Muscle of leg (tissue), 11 donors: ENCODE results near the gene PELI1. TPM values are rescaled to one million over a fixed set of nuclear protein-coding genes. Genes with fewer than 3 reads are reported as not detected.

Experiments
- DNase-seq: peaks from one replicate; pipeline ENCODE4 v3.0.0; 2013
- H3K27ac ChIP-seq: one replicate; pipeline ENCODE4 v1.5.1; 2013; ENCODE audit warnings: mild to moderate bottlenecking, low read length, control low read depth
- H3K27me3 ChIP-seq: one replicate; pipeline ENCODE4 v1.6.1; 2013; ENCODE audit warnings: low read length; ENCODE audit not compliant: control insufficient read depth, insufficient read depth
- H3K36me3 ChIP-seq: one replicate; pipeline ENCODE4 v1.6.1; 2013; ENCODE audit warnings: low read length; ENCODE audit not compliant: control insufficient read depth, insufficient read depth
- H3K4me1 ChIP-seq: one replicate; pipeline ENCODE4 v1.6.1; 2013; ENCODE audit warnings: low read length; ENCODE audit not compliant: control insufficient read depth, insufficient read depth
- H3K4me3 ChIP-seq: one replicate; pipeline ENCODE4 v1.5.1; 2013; ENCODE audit warnings: low read length, control low read depth
- H3K9me3 ChIP-seq: replicated peaks from 2 replicates; pipeline ENCODE4 v1.6.1; 2013; ENCODE audit warnings: low read depth, low read length; ENCODE audit not compliant: control insufficient read depth
- WGBS: methylation state at CpG from one replicate; pipeline ENCODE4 v1.1.5; 2013; ENCODE audit warnings: missing lambda C conversion rate; ENCODE audit not compliant: insufficient coverage; 5-methylcytosine and 5-hydroxymethylcytosine counted together
- polyA plus RNA-seq, 8 donors: library from polyadenylated mRNA; unstranded; fragments of 120-200 nt; gene quantifications; one replicate each; pipeline versions ENCODE4 v1.2.1 to v1.2.3, GENCODE V29; 2013; ENCODE audit warnings: inconsistent platforms in 1 of 8, low replicate concordance in 1 of 8; ENCODE audit not compliant: insufficient read length in 8 of 8, insufficient read depth in 1 of 8
- total RNA-seq: library from RNA; stranded (reverse); fragments of 120-200 nt; gene quantifications from one replicate; pipeline ENCODE4 v1.2.4, GENCODE V29; 2013

PELI1 gene
- total and polyA plus RNA-seq, 9 donors = 12.2 to 24.2 (median 17.9) TPM

- DNase-seq = no peak
- no peaks in the 10 kb centered on the region for H3K4me1 ChIP-seq
- no peaks in the 10 kb centered on the region for H3K9me3 ChIP-seq
- H3K4me3 ChIP-seq = no peak overlapping the region
- H3K27me3 ChIP-seq = no peaks in the 10 kb centered on the region
- H3K27ac ChIP-seq = no peak overlapping the region
- no peaks in the 10 kb centered on the region for H3K36me3 ChIP-seq
These were observed 13.6 kb upstream of the PELI1 start for GRCh38 chr2:64157792-64158191.

GRCh38 chr2:64153811-64154210 is 9.6 kb upstream of the PELI1 start:
- Histone ChIP-seq H3K9me3 (no peaks in the 10 kb centered on the region), H3K36me3 (no peaks in the 10 kb centered on the region), H3K27me3 (no peaks in the 10 kb centered on the region), H3K4me1 (no peaks in the 10 kb centered on the region), H3K4me3 (no peak overlapping the region), H3K27ac (no peak overlapping the region)
- no peak for DNase-seq
- 88% methylated on average over 1 of the region's 4 CpGs for WGBS

- H3K9me3 ChIP-seq = no peaks in the 10 kb centered on the region
- WGBS = 38% methylated on average over 1 of the region's 1 CpG
- DNase-seq = no peak
- no peak overlapping the region for H3K27ac ChIP-seq
- no peaks in the 10 kb centered on the region for H3K4me1 ChIP-seq
- H3K4me3 ChIP-seq = no peak overlapping the region
- no peaks in the 10 kb centered on the region for H3K36me3 ChIP-seq
- H3K27me3 ChIP-seq = no peaks in the 10 kb centered on the region
These were observed 7.3 kb upstream of the PELI1 start for GRCh38 chr2:64151476-64151875.

- WGBS = 40% methylated on average over 1 of the region's 1 CpG
These were observed 1.5 kb upstream of the PELI1 start for GRCh38 chr2:64145714-64146113.

GRCh38 chr2:64145119-64145518 is 899 bp upstream of the PELI1 start:
- Histone ChIP-seq H3K9me3 (no peaks in the 10 kb centered on the region), H3K4me3 (no peak overlapping the region), H3K27me3 (no peaks in the 10 kb centered on the region), H3K4me1 (peaks cover 4% of the 10 kb centered on the region), H3K36me3 (no peaks in the 10 kb centered on the region), H3K27ac (no peak overlapping the region)
- no CpG with 5 or more reads among the region's 7 CpGs for WGBS
- no peak for DNase-seq

More at GRCh38 chr2:64145714-64146113, 1.5 kb upstream of the PELI1 start:
- no peaks in the 10 kb centered on the region for H3K27me3 ChIP-seq
- H3K9me3 ChIP-seq = no peaks in the 10 kb centered on the region
- H3K27ac ChIP-seq = no peak overlapping the region
- H3K36me3 ChIP-seq = no peaks in the 10 kb centered on the region
- DNase-seq = no peak
- no peak overlapping the region for H3K4me3 ChIP-seq
- H3K4me1 ChIP-seq = peaks cover 4% of the 10 kb centered on the region

- H3K36me3 ChIP-seq = no peaks in the 10 kb centered on the region
- peak; percentile 73 for DNase-seq
- peak overlapping the region; percentile 88 for H3K4me3 ChIP-seq
- peaks cover 5% of the 10 kb centered on the region for H3K4me1 ChIP-seq
- H3K27me3 ChIP-seq = no peaks in the 10 kb centered on the region
- peak overlapping the region; percentile 95 for H3K27ac ChIP-seq
- under 1% methylated on average over 55 of the region's 69 CpGs for WGBS
- no peaks in the 10 kb centered on the region for H3K9me3 ChIP-seq
These were observed 807 bp downstream of the PELI1 start for GRCh38 chr2:64143169-64144056.

GRCh38 chr2:64142741-64143168 is 1.5 kb downstream of the PELI1 start:
- Histone ChIP-seq H3K9me3 (no peaks in the 10 kb centered on the region), H3K4me1 (peaks cover 7% of the 10 kb centered on the region), H3K4me3 (peak overlapping the region; percentile 88), H3K27ac (peak overlapping the region; percentile 82), H3K36me3 (no peaks in the 10 kb centered on the region), H3K27me3 (no peaks in the 10 kb centered on the region)
- WGBS = no CpG with 5 or more reads among the region's 3 CpGs
- no peak for DNase-seq

GRCh38 chr2:64141674-64142405 is 2.4 kb downstream of the PELI1 start:
- Histone ChIP-seq H3K4me3 (peak overlapping the region; percentile 88), H3K9me3 (no peaks in the 10 kb centered on the region), H3K4me1 (peaks cover 7% of the 10 kb centered on the region), H3K36me3 (no peaks in the 10 kb centered on the region), H3K27ac (peak overlapping the region; percentile 82), H3K27me3 (no peaks in the 10 kb centered on the region)
- DNase-seq = peak; percentile 64
- 40% methylated on average over 1 of the region's 2 CpGs for WGBS

- Histone ChIP-seq H3K4me1 (peaks cover 7% of the 10 kb centered on the region), H3K4me3 (no peak overlapping the region), H3K27me3 (no peaks in the 10 kb centered on the region), H3K9me3 (no peaks in the 10 kb centered on the region), H3K36me3 (no peaks in the 10 kb centered on the region), H3K27ac (peak overlapping the region; percentile 25)
- DNase-seq = peak; percentile 31
These were observed 3.5 kb downstream of the PELI1 start for GRCh38 chr2:64140665-64141200.

- Histone ChIP-seq H3K36me3 (no peaks in the 10 kb centered on the region), H3K9me3 (no peaks in the 10 kb centered on the region), H3K27ac (peak overlapping the region; percentile 2), H3K27me3 (no peaks in the 10 kb centered on the region), H3K4me1 (peaks cover 7% of the 10 kb centered on the region), H3K4me3 (no peak overlapping the region)
- WGBS = no CpG with 5 or more reads among the region's 2 CpGs
- DNase-seq = peak; percentile 46
These were observed 4.3 kb downstream of the PELI1 start for GRCh38 chr2:64139956-64140355.
